ENCODE measurements around the gene MRPL16.
"Not testable (repeated sequence)": the region's sequence is repeated elsewhere in the genome, so short reads cannot be mapped to it uniquely, and the experiment has no call there.

The MRPL16 gene

DNA sequence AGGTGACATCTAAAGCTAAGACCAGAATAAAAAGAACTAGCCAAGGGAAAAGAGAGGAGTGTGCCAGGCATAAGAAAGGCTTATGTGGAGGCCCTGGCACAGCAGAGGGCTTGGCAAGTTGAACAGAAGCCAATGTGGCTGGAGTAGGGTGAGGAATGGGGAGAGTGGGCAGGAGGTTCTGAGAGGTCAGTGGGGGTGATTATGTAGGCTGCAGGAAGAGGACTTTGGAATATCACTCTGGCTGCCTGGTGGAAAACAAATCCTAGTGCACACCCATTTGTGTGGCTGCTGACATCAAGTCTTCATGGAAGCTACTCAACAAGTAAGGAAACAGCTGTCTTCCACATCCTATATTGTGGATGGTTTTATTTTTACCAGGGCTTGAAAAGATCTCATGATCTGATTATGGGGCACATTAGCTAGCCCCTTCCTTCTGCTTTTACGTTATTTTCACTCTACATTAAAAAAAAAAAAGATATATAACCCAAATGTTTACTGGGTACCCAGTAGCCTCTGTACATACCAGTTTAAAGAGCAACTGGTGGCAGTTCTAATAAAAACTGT is 3.4 kb downstream of the MRPL16 start:
- DNase-seq, result no peak

DNA sequence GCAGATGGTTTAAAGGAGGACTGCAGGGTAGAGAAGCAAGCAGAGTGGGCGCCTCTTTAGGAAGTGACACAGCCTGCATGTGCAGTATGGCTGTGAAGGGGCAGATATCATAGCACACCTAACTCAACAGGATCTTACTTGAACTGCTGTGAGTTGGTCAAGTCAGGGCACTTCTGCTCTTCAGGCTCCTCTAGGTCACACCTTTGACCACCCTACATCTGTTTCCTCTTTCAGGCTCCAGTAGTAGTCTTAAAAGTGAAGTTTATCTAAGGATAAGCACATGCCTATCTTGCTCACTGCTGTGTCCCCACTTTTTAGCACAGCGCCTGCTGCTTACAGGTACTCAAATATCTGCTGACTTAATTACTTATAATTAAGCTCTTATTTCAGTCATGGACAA is 6.5 kb downstream of the MRPL16 start:
- no peak for DNase-seq

DNA sequence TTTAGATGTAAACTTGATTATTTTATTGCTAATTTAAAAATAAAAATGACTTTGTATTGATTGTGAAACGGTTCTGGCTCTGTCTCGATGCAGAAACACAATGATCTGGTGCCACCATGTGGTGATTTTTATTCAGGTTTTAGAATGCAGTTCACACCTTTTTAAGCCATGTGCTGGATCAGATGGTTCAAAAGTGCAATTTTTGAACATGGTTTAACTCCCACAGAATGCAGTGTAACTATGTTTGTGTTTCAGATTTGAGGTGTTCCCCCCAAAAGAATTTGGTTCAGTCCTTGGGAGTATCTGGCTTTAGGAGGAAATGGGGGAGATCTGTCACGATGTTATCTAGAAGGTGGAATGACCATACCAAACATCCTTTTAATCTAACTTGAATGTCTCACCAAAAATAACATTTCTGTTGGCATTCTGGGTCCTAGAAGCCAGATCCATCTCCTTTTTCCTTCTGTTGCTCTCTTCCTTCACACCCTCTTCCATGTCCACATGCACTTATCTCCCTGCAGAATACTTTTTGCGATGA is 7.9 kb downstream of the MRPL16 start:
- peak; percentile 31 for DNase-seq

DNA sequence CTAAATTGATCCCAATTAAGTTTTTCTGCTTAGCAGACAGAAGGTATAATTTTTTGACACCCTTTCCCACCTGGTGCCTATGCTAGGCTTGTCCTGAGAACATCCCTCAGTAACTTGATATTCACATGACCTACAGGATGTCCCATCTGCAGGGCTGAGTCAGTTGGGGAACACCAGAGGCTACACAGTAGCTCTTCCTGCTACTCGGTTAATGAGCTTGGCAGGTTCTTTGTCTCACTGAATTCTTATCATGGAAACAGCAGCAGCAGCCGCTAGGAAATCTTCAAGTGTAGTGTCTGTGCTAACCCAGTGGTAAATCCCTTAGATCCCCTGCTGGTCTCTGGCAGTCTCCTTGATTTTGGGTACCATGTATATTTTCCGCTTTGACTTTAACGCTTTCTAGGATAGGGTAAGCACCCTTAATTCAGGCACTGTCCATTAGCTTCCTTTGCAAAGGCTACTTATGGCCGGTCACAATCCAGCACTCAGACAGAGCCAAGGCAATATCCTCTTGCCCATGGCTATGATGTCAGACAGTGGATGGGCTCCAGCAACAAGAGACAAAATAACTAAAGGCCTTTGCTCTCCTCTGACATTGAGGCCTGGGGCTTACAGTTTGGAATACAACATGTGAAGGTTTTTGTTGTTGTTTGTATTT is 8.5 kb downstream of the MRPL16 start:
- no peak for DNase-seq

DNA sequence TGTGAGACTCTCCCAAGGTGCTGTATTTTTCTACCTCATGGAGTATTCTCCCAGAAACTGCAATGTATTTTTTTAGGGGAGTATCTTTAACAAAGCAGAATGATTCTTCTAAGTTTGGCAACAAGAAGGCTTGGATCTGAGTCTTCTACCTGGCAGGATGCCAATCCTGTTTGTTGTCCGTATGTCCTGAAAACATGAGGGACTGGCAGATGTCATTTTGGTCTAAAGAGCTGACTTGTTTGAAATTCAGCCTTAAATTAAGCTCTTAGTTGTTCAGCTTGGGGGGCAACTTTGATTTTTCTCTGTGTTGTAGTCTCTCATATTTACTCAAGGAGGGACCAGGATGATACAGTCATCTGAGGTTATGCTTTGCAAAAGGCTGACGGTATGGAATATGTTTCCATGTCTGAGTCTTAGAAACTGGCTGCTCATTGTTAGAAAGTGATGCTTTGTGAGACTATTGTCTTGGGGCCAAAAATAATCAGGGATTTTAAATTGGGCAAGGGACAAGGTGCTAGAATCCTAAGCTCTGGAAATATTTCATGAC is 9.3 kb downstream of the MRPL16 start:
- DNase-seq, result no peak

DNA sequence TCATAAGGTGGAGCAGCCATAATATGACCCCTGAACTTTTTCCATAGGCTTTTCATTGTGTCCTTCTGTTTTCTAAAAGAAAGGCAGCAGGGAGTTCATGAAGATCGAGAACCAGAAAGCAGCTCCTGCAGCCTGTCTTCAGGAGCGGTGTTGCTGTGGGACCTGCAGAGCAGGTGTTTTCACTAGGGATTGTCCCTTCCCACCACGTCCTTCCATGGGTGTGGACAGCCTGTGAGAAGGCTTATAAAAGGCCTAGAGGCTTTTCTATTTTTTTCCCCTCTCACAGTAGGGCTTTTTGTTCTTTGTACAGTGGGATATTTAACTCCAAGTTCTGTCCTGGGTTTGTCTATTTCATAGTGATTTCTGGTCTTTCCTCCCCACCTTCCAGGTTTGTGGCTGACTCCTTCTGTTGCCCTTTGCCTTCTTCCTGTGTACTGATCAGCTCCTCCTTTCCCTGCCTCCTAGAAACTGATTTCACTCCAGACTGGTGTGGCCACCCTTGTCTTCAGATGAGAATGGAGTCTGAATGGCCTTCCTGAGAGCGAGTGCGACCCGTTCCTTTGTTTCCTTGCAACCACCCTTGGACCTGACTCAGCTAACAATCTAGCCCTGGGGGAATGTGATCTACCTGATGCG is 10.1 kb downstream of the MRPL16 start:
- DNase-seq, result no peak

DNA sequence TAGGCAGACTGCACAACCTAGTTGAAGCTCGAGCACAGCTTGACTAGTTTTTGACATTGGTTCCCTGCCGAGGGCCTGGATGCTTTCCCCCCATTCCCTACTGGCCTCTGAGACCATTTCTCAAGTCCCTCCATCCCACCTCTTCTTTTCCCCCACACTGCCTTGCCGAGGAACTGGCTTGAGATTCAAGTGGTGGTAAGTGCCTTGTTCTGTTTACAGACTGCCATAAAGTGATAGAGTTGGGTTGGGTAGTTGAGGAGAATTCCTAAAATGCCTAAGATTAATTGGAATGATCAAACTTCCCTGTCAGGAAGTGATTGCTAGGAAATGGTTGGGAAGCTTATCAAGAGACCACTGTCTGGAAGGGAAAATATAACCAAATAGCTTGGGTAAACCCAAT is 16.2 kb downstream of the MRPL16 start:
- DNase-seq, result no peak

DNA sequence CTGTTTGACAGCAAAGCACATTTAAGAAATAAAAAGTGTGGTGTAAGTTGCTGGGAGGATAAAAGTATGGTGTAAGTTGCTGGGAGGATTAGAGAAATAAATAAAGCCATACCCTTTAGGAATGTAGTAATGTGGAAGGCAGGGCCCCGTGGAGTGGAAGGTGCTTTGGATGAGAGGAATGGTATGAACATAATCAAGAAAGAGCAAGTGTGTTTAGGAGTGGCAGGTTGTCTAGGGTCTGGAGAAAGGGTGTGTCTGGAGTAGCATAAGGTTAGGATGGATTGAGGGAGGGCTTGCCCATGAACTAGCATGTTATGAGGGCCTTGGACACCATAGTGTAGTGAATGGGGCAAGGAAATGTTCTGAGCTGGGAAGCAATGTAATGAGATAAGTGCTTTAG is 18.1 kb downstream of the MRPL16 start:
- DNase-seq, result no peak

DNA sequence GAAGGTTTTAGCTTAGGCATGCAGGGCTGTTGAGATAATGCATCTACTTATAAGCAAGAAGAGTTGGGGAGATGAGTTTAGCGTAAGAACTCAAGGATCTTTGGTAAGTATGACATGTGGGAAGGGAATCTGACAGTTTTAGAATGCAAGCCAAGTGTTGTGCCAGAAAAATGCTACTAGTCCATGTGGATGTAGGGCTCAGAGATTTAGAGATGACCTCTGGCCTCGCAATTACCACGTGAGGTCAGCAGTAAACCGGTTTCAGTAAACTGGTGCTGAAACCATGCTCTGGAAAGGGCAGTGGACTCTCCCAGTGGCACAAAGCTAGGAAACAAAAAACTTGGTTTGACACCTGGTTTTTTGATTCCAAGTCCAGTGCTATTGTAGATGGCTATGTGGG is 18.9 kb downstream of the MRPL16 start:
- DNase-seq, result no peak

DNA sequence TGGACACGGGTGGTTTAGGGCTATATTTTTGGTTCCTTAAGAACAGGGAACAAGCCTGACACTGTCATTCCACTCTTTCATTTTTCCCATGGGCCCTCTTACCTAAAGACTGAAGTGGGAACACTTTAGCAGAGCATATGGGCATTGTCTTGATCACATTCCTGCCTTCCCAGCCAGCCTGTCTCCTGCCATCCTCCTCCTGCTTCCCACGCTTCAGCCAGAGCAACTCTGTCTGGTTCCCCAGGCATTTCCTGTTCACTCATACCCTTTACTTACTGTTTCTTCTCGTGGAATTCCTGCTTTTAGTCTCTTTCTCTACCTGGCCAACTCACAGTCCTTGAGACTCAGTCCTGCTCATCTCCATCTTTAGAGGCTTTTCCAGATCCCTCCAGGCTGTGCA is 22.8 kb downstream of the MRPL16 start:
- no peak for DNase-seq

DNA sequence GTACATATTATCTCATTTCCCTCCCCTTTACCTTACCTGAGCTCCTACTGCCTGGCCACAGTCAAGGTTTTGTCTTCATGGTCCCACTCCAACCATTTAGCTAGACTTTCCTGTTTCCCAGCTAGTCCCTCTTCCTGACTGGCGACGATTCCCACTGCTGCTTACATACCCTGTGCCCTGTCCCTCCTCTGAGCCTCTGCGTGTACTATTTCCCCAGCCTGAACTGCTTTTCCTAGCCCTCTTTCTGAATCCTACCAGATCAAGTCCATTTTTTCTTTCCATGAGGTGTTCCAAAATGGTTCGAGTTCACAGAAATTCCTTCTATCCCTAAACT is 23.4 kb downstream of the MRPL16 start:
- no peak for DNase-seq

DNA sequence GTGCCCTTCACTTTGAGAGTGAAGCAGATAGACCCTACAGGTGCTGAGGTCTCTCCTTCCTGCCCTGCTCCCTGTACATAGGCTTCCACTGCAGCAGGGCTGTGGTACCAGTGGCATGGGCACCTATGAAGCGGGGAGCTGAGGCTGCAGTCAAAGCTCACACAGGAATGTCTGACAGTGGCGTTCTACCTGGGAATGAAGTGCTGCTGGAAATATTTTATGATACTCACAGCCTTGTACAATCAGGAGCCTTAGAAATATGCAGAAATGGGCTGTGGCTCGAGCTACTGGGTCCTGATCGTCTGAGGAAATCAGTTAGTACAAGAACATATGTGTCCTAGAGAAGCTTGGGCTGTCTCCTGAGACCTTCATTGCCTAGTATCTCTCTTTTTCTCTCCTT is 24.8 kb downstream of the MRPL16 start:
- no peak for DNase-seq

DNA sequence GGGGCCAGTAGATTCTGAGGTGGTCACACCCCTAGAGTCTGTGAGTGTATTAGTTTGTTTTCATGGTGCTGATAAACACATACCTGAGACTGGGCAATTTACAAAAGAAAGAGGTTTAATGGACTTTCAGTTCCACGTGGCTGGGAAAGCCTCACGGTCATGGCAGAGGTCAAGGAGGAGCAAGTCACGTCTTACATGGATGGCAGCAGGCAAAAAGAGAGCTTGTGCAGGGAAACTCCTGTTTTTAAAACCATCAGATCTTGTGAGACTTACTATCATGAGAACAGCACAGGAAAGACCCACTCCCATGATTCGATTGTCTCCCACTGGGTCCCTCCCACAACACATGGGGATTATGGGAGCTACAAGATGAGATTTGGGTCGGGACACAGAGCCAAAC is 26.1 kb downstream of the MRPL16 start:
- not testable (repeated sequence) for DNase-seq

DNA sequence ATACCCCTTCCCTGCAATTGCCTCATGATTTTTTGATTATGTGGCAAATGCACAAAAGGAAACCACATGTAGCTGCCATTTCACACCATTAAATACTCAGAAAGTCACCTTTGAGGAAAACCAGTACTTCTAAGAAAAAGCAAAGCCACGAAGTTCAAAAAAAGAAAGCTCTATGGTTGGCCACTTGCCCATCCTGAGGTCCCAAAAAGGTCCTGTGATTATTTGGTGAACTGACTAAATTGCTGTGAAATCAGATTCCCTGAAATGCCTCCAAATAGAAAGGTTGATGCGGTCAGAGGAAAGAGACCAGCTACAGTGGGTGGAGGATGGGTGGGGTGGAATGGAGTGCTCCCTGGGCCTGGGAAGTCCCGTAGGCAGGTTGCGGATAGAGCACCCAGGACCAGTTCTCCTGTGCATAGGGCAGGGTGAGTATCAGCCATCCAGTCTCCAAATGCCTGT is 26.9 kb downstream of the MRPL16 start:
- DNase-seq, result no peak

DNA sequence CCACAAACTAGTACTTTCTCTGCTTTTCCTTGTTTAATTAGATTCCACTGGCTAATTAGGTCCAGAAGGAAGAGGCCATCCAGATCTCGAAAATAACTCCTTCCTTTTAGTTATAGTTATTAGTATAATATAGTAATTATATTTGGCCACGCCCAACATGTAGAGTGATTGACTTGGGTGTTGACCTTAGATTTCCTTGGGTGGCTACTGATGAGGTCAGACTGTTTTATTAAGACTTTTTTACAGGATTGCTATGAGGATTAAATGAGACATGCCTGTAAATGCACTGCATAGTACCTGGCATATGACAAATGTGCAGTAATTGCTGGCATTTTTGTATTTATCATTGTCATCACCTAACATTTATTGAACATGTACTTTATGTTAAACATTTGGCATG is 28.5 kb downstream of the MRPL16 start:
- DNase-seq, result no peak

DNA sequence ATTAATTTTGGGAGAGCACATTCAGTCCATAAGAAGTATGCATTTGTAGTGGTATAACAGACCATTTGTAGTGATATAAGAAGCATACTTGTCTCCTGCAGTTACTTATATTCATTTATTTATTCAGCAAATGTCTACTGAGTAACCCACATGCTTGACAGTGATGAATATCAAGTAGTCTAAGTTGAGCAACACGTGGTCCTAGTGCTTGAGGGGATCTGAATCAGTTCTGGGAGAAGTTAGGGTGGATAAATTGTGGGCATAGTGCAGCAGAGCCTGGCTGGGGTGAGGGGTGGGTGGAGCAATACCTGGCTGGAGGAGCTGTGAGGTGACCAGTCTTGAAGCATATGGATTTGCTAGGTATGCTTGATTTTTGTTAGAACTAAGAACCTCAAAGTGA is 31.1 kb downstream of the MRPL16 start:
- no peak for DNase-seq

DNA sequence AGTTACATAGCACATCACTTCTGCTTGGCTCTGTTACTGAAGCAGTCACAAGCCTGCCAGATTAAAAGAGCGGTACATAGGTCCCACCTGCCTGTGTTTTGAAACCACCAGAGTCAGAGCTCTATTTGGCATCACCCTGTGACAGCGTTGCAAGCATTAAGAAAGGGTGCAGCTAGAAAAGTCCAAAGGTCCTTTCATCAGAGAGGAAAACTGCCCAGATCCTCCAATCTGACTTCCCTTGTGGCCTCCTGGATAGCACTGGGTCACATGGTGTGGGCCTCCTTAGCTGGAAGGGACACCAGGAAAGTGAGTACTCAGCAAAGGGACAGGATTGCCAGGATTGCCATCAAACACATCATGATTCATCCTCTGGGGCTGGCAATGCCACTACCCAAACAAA is 32.5 kb downstream of the MRPL16 start:
- no peak for DNase-seq

DNA sequence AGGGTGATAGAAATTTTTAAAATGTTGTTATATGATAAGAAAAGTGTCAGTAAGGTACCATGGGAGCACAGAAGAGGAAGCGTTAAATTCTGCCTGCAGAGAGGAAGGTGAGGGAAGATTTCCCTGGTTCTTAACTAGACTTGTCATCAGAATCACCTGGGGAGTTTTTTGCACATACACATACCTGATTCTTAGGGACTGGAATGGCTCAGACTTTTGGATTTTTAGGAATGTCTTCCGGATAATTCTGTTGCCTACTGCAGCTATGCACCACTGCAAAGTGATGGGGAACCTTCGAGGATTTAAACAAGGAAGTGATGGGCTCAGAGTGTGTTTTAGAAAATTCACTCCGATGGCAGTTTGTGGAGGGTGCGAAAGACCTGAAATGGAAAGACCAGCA is 33.5 kb downstream of the MRPL16 start:
- DNase-seq, result no peak

DNA sequence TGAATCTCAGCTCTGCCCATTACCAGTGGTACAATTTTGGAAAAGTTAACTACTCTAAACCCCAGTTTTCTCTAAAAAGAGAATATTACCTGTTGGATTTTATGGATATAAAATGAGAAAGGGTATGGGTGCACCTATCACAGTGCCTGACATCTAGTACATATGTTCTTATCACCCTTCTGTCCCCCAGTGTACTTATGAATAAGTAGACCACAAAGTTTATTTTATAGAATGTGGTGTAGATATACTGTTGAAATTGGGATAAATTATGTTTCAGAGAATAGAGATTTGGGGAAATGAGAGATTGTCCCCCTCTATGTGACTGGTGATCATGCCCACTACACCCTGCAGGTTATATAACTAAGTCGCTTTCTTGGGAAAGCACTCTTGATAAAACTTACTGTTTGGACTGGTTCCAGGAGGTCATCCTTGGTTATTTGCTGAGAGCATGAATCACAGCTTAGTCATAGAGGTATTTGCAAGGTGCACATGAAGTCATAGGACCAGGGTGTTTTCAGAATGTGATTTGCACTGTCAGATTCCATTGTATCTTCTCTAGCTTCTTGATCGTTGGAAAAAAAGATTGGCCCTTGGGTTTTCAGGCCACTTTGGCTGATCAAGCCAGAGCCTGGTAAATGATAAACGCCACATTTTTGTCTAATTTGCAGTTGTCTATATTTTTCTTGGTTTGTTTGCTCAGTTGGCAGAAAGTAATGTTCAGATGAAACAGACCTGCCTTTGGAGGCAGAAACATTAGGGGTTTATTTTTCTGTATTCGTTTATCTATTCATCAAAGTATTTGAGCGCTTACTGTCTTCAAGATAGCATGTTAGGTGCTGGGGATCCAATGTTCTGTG is 34.1 kb downstream of the MRPL16 start:
- DNase-seq, result no peak

DNA sequence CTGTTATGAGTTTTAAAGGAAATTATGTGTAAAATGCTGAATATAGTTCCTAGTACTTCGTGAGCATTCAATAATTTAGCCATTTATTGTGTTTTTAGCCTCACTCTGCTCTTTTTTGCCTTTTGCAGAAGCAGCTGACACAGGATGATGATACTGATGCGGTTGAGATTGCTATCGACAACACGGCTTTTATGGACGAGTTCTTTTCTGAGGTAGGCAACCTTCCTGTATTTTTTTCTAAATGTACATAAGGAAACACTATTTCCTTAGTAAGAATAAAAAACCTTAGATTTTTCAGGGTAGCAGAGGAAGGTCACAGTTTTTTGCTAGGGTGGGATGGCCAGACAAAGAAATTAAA is 37.5 kb downstream of the MRPL16 start:
- DNase-seq, result no peak

DNA sequence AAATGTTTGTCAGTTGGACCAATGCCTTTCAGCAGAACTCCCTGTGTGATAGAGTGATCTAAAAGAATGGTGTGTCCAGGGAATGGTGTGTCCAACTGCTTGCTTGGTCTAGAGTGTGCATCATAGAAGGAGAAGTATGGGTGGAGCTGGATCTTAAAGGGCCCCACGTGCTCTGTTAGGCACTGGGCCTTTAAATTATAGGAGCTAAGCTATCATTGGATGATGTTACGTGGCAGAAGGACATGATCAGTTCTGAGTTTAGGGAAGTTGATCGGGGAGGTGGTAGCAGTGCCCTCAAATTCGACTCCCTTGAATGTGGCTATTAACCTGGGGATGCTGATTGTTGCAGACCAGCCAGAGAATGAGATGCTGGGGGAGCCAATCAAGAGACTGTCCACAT is 39.0 kb downstream of the MRPL16 start:
- DNase-seq, result no peak

DNA sequence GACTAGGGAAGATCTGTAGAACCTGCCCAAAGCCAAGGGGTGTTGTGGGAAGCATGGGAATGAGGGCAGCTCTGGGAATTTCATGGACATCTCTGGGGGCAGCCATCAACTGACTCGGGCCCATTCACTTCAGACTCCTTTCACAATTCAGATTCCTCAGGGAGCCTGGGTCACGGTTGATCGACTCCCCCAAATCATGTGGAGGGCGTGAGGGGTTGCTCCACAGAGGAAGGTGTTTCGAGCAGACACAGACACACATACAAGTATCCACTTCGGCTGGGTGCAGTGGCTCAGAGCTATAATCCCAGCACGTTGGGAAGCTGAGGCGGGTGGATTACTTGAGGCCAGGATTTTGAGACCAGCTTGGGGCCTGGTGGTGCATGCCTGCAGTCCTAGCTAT is 39.7 kb downstream of the MRPL16 start:
- no peak for DNase-seq

DNA sequence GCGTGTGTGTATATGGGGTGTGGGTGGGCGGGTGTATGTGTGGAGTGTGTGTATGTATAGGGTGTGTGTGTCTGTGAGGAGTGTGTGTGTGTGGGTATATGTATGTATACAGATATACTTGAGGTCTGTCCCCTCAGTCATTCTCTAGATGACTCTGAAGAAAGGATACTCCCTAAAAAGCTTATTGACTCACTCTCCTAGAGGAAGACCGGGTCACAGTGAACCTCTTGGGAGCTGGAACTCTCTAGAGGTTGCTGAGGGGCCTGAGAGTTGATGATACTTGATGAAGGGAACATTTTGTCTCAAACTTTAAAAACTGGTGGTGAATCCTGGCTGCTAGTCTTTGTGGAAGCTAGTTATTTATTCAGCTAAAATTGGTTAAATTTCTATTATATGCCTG is 40.3 kb downstream of the MRPL16 start:
- no peak for DNase-seq
